Measurements from ENCODE around the gene FER. TPM values are rescaled to one million over a fixed set of nuclear protein-coding genes. Genes with fewer than 3 reads are reported as not detected.

The FER gene
- total and polyA plus RNA-seq, 2 of the 13 experiments (the other 11 are each of a cell fraction or from before 2014, with no cell fraction given) = 7.9 to 29.0 TPM

GRCh38 chr5:109186759-109187158 is 439.1 kb downstream of the FER start (continued):
- no peak for TF ChIP-seq ATF7-NPFF (CRISPR knock-in tag; IDR thresholded peaks at IDR 0.05; ENCODE audit: low read depth)
- TF ChIP-seq REL (CRISPR knock-in tag; conservative IDR thresholded peaks at IDR 0.05) = no peak
- TF ChIP-seq ZFY (CRISPR knock-in tag; IDR thresholded peaks at IDR 0.05) = no peak
- no peak for TF ChIP-seq STAT6 (CRISPR knock-in tag; IDR thresholded peaks at IDR 0.05; ENCODE audit: borderline replicate concordance)
- TF ChIP-seq HOMEZ (CRISPR knock-in tag; IDR thresholded peaks at IDR 0.05; ENCODE audit: low read depth) = no peak
- TF ChIP-seq ZNF558 (CRISPR knock-in tag; IDR thresholded peaks at IDR 0.05; ENCODE audit: borderline replicate concordance) = no peak
- no peak for TF ChIP-seq HNRNPLL (IDR thresholded peaks at IDR 0.05; ENCODE audit: low read depth, low read length, poor library complexity, severe bottlenecking)
- TF ChIP-seq RAD51 (IDR thresholded peaks at IDR 0.05; ENCODE audit: borderline replicate concordance) = no peak
- no peak for TF ChIP-seq ZBTB25 (CRISPR knock-in tag; IDR thresholded peaks at IDR 0.05)
- no peak for TF ChIP-seq ZSCAN31 (CRISPR knock-in tag; IDR thresholded peaks at IDR 0.05; ENCODE audit: low read depth)

All from HepG2 (cell line).